ENCODE data around the gene SPRR2D.

Gene SPRR2D

GRCh38 chr1:153001382-153001781, 39.5 kb downstream of the SPRR2D start, which contains the start of gene SPRR3:
Gene SPRR3, plus strand, starts transcription at chr1:153001749. Its CDS starts 1,272 bp downstream, at chr1:153003021.
- DNase-seq: no peak

GRCh38 chr1:153000294-153000693, 40.6 kb downstream of the SPRR2D start:
- no peak for DNase-seq

GRCh38 chr1:152999818-153000217, 41.1 kb downstream of the SPRR2D start:
- no peak for DNase-seq

- no peak for DNase-seq
Measured at GRCh38 chr1:152998476-152998875, 42.4 kb downstream of the SPRR2D start.

- DNase-seq: no peak
Measured at GRCh38 chr1:152997901-152998300, 43.0 kb downstream of the SPRR2D start.

GRCh38 chr1:152996633-152997400, 44.1 kb downstream of the SPRR2D start:
- no peak for DNase-seq

- DNase-seq: no peak
Measured at GRCh38 chr1:152995842-152996241, 45.1 kb downstream of the SPRR2D start.

GRCh38 chr1:152993186-152993585, 47.7 kb downstream of the SPRR2D start:
- no peak for DNase-seq
